Activated CD4-positive, alpha-beta memory T cell treated with anti-CD3 and anti-CD28 coated beads, Interleukin-2, amount 10 ng/mL, durations not matched to agents 7 days and 5 days (primary cell): ENCODE results near the gene PANK1. TPM values are rescaled to one million over a fixed set of nuclear protein-coding genes. Genes with fewer than 3 reads are reported as not detected.

Experiments
- CTCF ChIA-PET: fragments of 350-600 bp; sonication (Branson Sonifier 250); formaldehyde crosslinking; loops from one replicate; lab custom pipeline; 2021; ENCODE audit warnings: antibody characterized with exemption, inconsistent platforms; lab: Charles Lee
- POLR2A ChIA-PET: fragments of 350-600 bp; sonication (Branson Sonifier 250); formaldehyde crosslinking; loops from one replicate; lab custom pipeline; 2021; ENCODE audit warnings: antibody characterized with exemption; lab: Charles Lee
- DNase-seq: peaks from one replicate; pipeline ENCODE4 v3.0.0-alpha.2; 2020
- H3K27ac Mint-ChIP-seq: one replicate; pipeline ENCODE4 v1.8.0; 2021; ENCODE audit warnings: mild to moderate bottlenecking, mixed read lengths
- H3K27me3 Mint-ChIP-seq: one replicate; pipeline ENCODE4 v1.8.0; 2021; ENCODE audit warnings: mixed read lengths
- H3K36me3 Mint-ChIP-seq: one replicate; pipeline ENCODE4 v1.8.0; 2021; ENCODE audit warnings: low read depth, mixed read lengths
- H3K4me1 Mint-ChIP-seq: one replicate; pipeline ENCODE4 v1.8.0; 2021; ENCODE audit warnings: mixed read lengths
- H3K4me3 Mint-ChIP-seq: one replicate; pipeline ENCODE4 v1.8.0; 2021; ENCODE audit warnings: mild to moderate bottlenecking, mixed read lengths
- H3K9me3 Mint-ChIP-seq: one replicate; pipeline ENCODE4 v1.8.0; 2021; ENCODE audit warnings: mixed read lengths
- total RNA-seq, 2 experiments: library from RNA; stranded (reverse); gene quantifications; one replicate each; pipeline ENCODE4 v1.2.3, GENCODE V29; 2021

The PANK1 gene
- 1 to 10 TPM; 4.7 to 6.1 TPM for total RNA-seq

DNA sequence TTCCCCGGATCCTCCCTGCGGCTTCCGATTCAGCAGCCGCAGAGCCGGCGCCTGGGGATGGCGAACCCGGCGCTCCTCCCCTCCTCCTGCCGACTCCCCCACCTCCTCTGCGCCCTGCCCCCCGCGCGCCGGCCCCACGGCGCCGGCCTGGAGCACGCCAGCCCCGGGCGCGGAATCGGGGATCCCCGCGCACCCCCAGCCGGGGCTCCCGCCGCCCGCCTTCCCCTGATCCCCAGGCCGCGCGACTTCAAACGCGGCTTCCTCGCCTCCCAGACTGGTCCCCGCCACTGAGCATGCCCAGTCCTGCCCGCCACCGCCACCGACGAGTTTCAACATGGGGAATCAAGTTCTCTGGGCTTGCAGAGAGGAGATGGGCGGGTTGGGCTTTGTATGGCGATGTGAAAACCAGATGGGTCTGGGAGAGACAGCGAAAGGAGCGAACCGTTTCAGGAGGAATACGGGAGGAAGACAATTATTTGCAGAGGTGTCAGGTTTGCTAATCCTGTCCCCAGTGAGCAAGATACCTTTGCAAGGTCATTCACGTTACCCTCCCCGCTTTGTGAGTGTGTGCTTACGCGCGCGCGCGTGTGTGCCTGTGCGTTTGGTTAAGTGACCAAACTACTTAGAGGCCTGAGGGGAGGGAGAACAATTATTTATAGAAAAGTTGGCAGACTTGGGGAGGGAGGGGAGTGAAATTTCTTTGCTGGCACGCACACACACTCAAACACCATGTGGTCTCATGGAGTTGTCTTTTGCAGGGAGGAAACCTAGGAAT is at the start of gene PANK1:
PANK1 (minus strand) TSS at position 276 of the 775 bp plus-strand sequence. CDS start 351 bp downstream, outside the sequence.
- peaks cover 9% of the 10 kb centered on the region for H3K27me3 Mint-ChIP-seq
- DNase-seq, result peak; percentile 76
- H3K4me3 Mint-ChIP-seq, result no peak within 1 kb of the TSS
- no peaks in the 10 kb centered on the region for H3K9me3 Mint-ChIP-seq
- H3K27ac Mint-ChIP-seq, result peak within 1 kb of the TSS; percentile 76
- POLR2A ChIA-PET, result interaction anchor here (2.1 to 2.5 kb wide), 2 partner anchors 56 kb away, joined by 8 to 43 read pairs; partner anchors contain the start of gene KIF20B
- CTCF ChIA-PET, result no interaction called here
- H3K36me3 Mint-ChIP-seq, result no peaks in the 10 kb centered on the region
- peaks cover 10% of the 10 kb centered on the region for H3K4me1 Mint-ChIP-seq

DNA sequence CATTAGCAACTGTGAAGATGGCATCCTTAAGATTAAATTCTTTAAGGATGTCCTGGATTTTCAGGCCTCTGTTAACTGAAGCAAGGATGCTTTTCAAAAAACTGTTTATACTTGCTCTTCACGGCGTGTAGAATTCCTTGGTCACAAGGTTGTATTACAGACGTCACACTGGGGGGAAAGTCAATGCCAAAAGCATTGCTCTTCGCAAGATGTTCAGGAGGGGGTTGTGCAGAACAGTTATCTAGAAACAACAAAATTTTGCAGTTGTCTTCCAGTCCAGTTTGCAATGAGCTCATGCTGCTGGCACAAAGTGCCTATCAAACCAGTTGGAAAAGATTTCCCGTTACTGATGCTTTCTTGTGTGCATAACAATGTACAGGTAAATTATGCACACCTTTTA is 48.1 kb upstream of the PANK1 start:
- no peak for DNase-seq
- ChIA-PET CTCF (no interaction called here), POLR2A (interaction anchor here (3.2 kb wide), 1 partner anchor 8 kb away, joined by 21 read pairs; the partner anchor contains the start of gene KIF20B)
- Mint-ChIP-seq H3K27me3 (no peaks in the 10 kb centered on the region), H3K4me1 (no peaks in the 10 kb centered on the region), H3K36me3 (no peaks in the 10 kb centered on the region), H3K4me3 (no peak overlapping the region), H3K9me3 (no peaks in the 10 kb centered on the region), H3K27ac (no peak overlapping the region)

DNA sequence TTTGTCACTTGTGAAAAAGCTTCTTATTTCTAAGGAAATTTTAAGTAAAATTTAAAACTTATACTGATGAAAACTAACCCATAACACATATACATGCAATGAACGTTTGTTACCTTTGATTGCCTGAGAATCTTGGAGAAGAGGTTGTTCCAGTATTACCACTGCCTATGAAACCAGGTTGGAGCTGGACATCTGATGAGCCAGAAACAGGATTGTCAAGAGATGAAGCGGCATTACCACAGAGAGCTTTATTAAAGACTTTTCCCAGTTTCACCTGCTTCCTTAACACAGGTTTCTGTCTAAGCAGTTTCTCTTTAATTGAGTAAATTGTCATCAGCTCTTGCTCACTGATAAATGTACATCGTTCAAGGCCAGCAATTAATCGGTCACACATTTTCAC is 47.4 kb upstream of the PANK1 start:
- CTCF ChIA-PET, result no interaction called here
- POLR2A ChIA-PET, result interaction anchor here (3.2 kb wide), 1 partner anchor 9 kb away, joined by 21 read pairs; the partner anchor contains the start of gene KIF20B
- Mint-ChIP-seq H3K4me1 (no peaks in the 10 kb centered on the region), H3K27me3 (no peaks in the 10 kb centered on the region), H3K9me3 (no peaks in the 10 kb centered on the region), H3K4me3 (no peak overlapping the region), H3K27ac (no peak overlapping the region), H3K36me3 (no peaks in the 10 kb centered on the region)
- DNase-seq, result no peak

DNA sequence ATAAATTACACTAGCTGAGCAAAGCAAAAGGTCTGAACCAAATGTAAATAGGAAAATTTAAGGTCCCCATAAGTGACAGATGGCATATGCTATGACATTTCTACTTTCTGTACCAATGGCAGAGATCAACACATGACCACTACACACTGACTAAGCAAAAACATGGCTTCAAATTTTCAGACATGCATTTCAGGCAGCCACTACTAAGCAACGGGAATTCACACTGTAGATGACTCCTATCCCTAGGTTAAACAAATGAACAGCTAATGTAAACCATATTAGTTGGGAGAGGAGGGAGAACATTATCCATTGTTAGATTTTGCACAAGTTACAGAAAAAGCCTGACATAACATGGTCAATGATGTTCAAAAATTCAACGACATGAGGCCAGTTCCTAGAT is 45.0 kb upstream of the PANK1 start:
- H3K9me3 Mint-ChIP-seq, result no peaks in the 10 kb centered on the region
- no peaks in the 10 kb centered on the region for H3K36me3 Mint-ChIP-seq
- H3K27me3 Mint-ChIP-seq, result peaks cover 11% of the 10 kb centered on the region
- ChIA-PET CTCF (no interaction called here), POLR2A (interaction anchor here (1.7 to 3.2 kb wide), 2 partner anchors 11 kb away, joined by 4 to 21 read pairs; partner anchors contain the start of gene KIF20B)
- no peak for DNase-seq
- H3K4me1 Mint-ChIP-seq, result peaks cover 3% of the 10 kb centered on the region
- H3K27ac Mint-ChIP-seq, result no peak overlapping the region
- no peak overlapping the region for H3K4me3 Mint-ChIP-seq

DNA sequence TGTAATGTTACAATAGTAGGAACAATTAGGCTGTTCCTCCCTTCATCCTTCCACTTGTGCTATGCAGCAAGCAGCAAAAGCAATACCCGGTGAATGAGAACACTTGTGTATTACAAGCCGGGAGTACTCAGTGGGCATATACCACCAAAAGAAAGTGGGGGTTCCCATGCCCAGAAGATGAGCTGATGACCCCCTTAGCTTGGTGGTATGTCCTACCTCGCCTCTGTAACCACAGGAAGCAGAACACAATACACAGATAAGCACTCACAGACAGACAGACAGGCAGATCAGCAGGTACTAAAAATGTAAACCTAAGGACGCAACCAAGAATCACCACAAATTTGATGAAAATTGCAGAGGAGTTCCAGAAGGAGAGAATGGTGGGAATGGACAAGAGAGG is 40.9 kb upstream of the PANK1 start:
- ChIA-PET POLR2A (no interaction called here), CTCF (no interaction called here)
- no peaks in the 10 kb centered on the region for H3K36me3 Mint-ChIP-seq
- H3K27me3 Mint-ChIP-seq, result peaks cover 21% of the 10 kb centered on the region
- no peak for DNase-seq
- no peak overlapping the region for H3K4me3 Mint-ChIP-seq
- H3K4me1 Mint-ChIP-seq, result peaks cover 3% of the 10 kb centered on the region
- H3K9me3 Mint-ChIP-seq, result no peaks in the 10 kb centered on the region
- no peak overlapping the region for H3K27ac Mint-ChIP-seq

DNA sequence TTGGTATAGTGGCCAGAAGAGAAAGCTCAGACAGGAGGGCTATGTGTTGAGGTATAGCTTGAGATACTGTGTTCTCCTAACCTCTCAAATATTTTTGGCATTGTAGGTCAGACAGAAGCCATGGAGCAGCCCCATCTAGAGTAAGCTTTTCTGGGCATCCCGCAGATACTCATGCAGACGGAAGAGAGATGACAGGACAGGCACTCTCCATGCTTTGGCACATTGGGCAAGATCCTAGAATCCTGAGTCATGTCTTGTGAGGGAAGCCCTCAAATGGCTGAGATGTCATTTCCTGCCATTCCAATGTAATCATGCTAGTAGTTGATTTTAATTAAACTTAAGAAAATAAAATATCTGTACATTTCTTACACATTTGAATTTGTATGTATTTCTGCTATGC is 39.6 kb upstream of the PANK1 start:
- DNase-seq, result no peak
- Mint-ChIP-seq H3K4me1 (peaks cover 3% of the 10 kb centered on the region), H3K9me3 (no peaks in the 10 kb centered on the region), H3K27me3 (peaks cover 28% of the 10 kb centered on the region), H3K36me3 (no peaks in the 10 kb centered on the region), H3K4me3 (no peak overlapping the region), H3K27ac (no peak overlapping the region)
- CTCF ChIA-PET, result interaction anchor here (1.5 kb wide), 1 partner anchor 17 kb away, joined by 4 read pairs; the partner anchor contains the start of gene KIF20B
- POLR2A ChIA-PET, result no interaction called here

DNA sequence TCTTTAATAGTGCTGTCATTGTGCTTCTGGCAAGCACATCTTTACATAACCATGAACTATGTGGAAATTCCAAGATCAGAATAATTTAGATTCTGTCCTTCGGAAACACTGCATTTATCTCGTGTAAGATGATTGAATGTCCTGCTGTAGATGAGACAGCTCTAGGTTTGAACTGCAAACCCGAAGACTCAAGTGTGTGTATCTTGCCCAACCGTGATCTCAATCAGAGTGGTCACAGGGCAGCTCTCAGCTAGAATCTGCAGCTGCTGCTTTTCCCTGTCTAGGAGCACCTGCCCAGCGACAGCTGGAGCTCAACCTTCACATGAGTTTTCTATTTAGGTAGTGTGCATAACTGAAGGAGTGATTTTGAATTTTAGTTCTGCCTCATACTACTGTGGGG is 38.8 kb upstream of the PANK1 start:
- Mint-ChIP-seq H3K27me3 (peaks cover 28% of the 10 kb centered on the region), H3K27ac (no peak overlapping the region), H3K9me3 (no peaks in the 10 kb centered on the region), H3K4me3 (no peak overlapping the region), H3K36me3 (no peaks in the 10 kb centered on the region), H3K4me1 (peaks cover 3% of the 10 kb centered on the region)
- CTCF ChIA-PET, result interaction anchor here (1.5 kb wide), 1 partner anchor 18 kb away, joined by 4 read pairs; the partner anchor contains the start of gene KIF20B
- POLR2A ChIA-PET, result no interaction called here
- DNase-seq, result no peak

DNA sequence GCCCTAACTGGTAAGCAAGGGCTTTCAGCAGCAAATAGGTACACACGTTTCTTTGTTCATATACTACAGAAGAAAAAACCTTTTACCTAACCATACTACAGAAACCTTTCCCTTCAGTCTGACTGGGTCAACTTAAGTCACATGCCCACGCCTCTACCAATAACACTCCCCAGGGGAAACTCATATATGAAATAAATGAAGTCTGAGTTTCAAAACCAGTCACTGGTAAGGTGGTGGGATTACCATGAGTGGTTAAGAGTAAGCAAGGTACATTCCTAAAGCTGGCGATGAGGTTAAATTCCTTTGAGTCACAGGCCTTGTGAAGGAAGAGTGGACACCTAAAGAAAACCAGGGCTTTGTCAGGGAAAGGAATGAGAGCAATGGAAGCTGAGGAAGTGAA is 34.9 kb upstream of the PANK1 start:
- H3K27me3 Mint-ChIP-seq, result peaks cover 21% of the 10 kb centered on the region
- H3K4me3 Mint-ChIP-seq, result no peak overlapping the region
- H3K36me3 Mint-ChIP-seq, result no peaks in the 10 kb centered on the region
- CTCF ChIA-PET, result interaction anchor here (1.6 kb wide), 1 partner anchor 16 kb away, joined by 4 read pairs; no protein-coding TSS in a partner anchor
- H3K27ac Mint-ChIP-seq, result no peak overlapping the region
- DNase-seq, result no peak
- no peaks in the 10 kb centered on the region for H3K9me3 Mint-ChIP-seq
- POLR2A ChIA-PET, result interaction anchor here (1.6 kb wide), 1 partner anchor 36 kb away, joined by 4 read pairs; no protein-coding TSS in a partner anchor
- H3K4me1 Mint-ChIP-seq, result no peaks in the 10 kb centered on the region

DNA sequence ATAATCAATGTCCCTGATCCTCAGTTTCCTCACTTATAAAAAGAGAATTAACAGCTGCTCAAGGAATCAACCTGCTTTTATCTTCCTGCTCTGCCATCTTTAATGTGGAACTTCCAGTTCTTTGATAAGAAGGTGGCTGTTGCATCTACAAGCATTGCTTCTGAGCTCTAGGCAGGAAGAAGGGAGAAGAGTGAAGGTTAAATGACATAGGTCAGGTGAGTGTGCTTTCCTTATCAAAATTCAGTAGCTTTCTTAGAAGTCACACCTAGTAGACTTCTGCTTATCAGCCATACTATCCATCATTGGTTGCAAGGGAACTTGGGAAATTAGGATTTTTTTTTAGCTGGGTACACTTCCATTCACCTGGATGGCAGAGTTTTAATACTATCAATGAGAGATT is 32.3 kb upstream of the PANK1 start:
- POLR2A ChIA-PET, result interaction anchor here (1.1 to 1.7 kb wide), 2 partner anchors 24 to 34 kb away, joined by 3 to 5 read pairs; partner anchors contain the start of gene KIF20B

DNA sequence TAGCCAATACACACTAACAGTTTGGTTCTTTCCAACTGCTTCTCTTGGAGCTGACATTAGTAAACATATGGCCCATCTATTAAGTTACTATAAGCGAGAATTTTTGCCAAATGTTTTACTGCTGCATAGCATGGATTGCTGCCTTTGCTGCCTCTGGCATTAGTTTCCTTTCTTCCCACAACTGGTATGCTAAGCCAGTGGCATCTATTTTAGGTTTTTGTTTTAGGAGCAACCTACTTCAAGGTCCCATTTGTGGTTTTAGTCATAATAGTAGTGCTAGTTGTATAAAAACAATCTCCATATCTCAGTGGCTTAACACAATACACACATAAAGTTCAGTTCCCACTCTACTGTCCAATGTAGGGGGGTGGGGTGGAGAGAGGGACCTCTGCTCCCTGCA is 25.9 kb upstream of the PANK1 start:
- no peak for DNase-seq
- no peak overlapping the region for H3K27ac Mint-ChIP-seq
- ChIA-PET CTCF (no interaction called here), POLR2A (no interaction called here)
- H3K4me1 Mint-ChIP-seq, result no peaks in the 10 kb centered on the region
- H3K36me3 Mint-ChIP-seq, result no peaks in the 10 kb centered on the region
- peaks cover 15% of the 10 kb centered on the region for H3K27me3 Mint-ChIP-seq
- no peak overlapping the region for H3K4me3 Mint-ChIP-seq
- no peaks in the 10 kb centered on the region for H3K9me3 Mint-ChIP-seq

More for the DNA sequence above, 32.3 kb upstream of the PANK1 start:
- Mint-ChIP-seq H3K9me3 (no peaks in the 10 kb centered on the region), H3K4me1 (no peaks in the 10 kb centered on the region), H3K36me3 (no peaks in the 10 kb centered on the region), H3K4me3 (no peak overlapping the region), H3K27ac (no peak overlapping the region), H3K27me3 (peaks cover 13% of the 10 kb centered on the region)
- CTCF ChIA-PET, result interaction anchor here (0.8 kb wide), 1 partner anchor 24 kb away, joined by 3 read pairs; the partner anchor contains the start of gene KIF20B
- no peak for DNase-seq

DNA sequence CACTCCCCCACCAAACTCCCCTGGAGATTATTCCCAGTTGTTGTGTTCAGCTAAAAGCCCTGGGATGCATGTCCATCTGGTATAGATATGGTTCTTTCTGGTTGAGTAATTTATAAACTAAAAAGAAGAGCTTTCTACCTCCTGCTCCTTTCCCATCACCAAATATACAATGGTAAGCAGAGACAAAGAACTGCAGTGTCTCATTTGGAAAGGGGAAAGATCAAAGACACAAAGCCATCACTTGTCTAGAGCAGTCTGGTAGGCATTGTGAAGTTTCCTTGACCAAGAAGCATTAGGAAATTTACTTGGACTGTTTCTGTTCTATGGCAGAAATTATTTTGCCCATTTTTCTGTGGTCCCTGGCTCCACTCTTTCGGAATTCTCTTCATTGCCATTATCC is 24.9 kb upstream of the PANK1 start:
- POLR2A ChIA-PET, result interaction anchor here (1.4 kb wide), 1 partner anchor 32 kb away, joined by 4 read pairs; the partner anchor contains the start of gene KIF20B
- Mint-ChIP-seq H3K4me3 (no peak overlapping the region), H3K27ac (no peak overlapping the region), H3K27me3 (peaks cover 17% of the 10 kb centered on the region), H3K36me3 (no peaks in the 10 kb centered on the region), H3K9me3 (no peaks in the 10 kb centered on the region), H3K4me1 (no peaks in the 10 kb centered on the region)
- no peak for DNase-seq
- CTCF ChIA-PET, result no interaction called here

DNA sequence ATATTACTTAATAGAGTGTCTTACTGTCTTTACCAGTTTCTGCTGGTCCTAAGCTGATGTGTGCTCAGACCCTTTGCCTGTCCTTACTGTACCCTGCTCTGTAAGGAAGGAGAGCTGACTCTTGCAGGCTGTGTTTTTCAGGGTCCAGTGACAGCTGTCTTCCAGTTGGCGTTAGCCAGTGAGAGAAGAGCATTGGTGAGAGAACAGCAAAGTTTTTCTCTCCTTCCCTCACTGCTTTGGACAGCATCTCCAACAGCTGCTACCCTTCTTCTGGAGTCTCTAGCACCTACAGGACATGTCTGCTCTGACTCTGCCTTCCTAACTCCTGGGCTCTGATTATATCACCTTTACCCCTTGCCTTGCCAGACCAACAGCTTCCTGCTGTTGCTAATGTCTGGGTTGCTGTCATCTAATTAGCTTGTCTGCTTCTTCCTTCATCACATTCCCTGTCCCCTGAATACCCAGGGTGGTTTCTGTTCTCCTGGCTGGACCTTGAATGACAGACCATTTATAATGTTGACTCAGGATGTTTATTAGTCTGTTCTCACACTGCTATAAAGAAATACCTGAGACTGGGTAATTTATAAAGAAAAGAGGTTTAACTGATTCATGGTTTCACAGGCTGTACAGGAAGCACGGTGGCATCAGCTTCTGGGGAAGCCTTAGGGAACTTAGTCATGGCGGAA is 23.5 kb upstream of the PANK1 start:
- no peak for DNase-seq
- no peaks in the 10 kb centered on the region for H3K9me3 Mint-ChIP-seq
- H3K36me3 Mint-ChIP-seq, result no peaks in the 10 kb centered on the region
- POLR2A ChIA-PET, result interaction anchor here (1.2 to 1.4 kb wide), 2 partner anchors 33 kb away, joined by 3 to 4 read pairs; partner anchors contain the start of gene KIF20B
- H3K27ac Mint-ChIP-seq, result no peak overlapping the region
- no peak overlapping the region for H3K4me3 Mint-ChIP-seq
- H3K4me1 Mint-ChIP-seq, result no peaks in the 10 kb centered on the region
- CTCF ChIA-PET, result no interaction called here
- peaks cover 17% of the 10 kb centered on the region for H3K27me3 Mint-ChIP-seq

DNA sequence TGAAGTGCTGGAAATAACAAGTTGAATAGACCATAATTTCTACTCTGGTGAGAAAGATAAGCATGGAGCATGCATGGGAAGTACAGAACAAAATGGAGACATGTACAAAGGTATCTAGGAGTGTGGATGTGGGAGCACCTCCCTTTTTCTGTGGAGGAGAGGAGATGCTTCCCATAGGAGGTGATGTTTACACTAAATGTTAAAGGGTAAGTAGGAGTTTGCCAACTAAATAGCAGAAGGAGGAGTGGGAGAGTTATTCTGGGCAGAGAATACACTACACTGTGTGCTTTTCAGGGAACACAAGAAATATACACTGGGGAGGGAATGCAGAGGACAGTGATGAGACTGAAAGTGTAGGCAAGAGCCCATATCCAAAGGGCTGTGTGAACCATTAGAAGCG is 21.1 kb upstream of the PANK1 start:
- CTCF ChIA-PET, result no interaction called here
- Mint-ChIP-seq H3K36me3 (no peaks in the 10 kb centered on the region), H3K4me1 (no peaks in the 10 kb centered on the region)

More for the DNA sequence above, 21.1 kb upstream of the PANK1 start:
- Mint-ChIP-seq H3K9me3 (no peaks in the 10 kb centered on the region), H3K27ac (no peak overlapping the region), H3K27me3 (peaks cover 15% of the 10 kb centered on the region), H3K4me3 (no peak overlapping the region)
- POLR2A ChIA-PET, result no interaction called here
- no peak for DNase-seq
